Measurements from ENCODE around the gene PEX7. TPM values are rescaled to one million over a fixed set of nuclear protein-coding genes. Genes with fewer than 3 reads are reported as not detected.

The PEX7 gene
- total and polyA plus RNA-seq, 12 donors: 4.8 to 43.3 (median 23.8) TPM

- 64 to 84% (median 80%) methylated on average over 3 of the region's 3 CpGs for WGBS, 4 donors
- no peaks in the 10 kb centered on the region for H3K4me1 ChIP-seq (replicated peaks in 1 of 2)
- H3K4me3 ChIP-seq: no peak overlapping the region
- no peak for TF ChIP-seq POLR2A (IDR thresholded peaks at IDR 0.05)
- TF ChIP-seq, protein P1, sequence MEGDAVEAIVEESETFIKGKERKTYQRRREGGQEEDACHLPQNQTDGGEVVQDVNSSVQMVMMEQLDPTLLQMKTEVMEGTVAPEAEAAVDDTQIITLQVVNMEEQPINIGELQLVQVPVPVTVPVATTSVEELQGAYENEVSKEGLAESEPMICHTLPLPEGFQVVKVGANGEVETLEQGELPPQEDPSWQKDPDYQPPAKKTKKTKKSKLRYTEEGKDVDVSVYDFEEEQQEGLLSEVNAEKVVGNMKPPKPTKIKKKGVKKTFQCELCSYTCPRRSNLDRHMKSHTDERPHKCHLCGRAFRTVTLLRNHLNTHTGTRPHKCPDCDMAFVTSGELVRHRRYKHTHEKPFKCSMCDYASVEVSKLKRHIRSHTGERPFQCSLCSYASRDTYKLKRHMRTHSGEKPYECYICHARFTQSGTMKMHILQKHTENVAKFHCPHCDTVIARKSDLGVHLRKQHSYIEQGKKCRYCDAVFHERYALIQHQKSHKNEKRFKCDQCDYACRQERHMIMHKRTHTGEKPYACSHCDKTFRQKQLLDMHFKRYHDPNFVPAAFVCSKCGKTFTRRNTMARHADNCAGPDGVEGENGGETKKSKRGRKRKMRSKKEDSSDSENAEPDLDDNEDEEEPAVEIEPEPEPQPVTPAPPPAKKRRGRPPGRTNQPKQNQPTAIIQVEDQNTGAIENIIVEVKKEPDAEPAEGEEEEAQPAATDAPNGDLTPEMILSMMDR (IDR thresholded peaks at IDR 0.05): no peak
- no peak overlapping the region for H3K27ac ChIP-seq
- intact Hi-C loops (cut with DNase I): no loop called here
- DNase-seq: no peak
- H3K27me3 ChIP-seq: no peaks in the 10 kb centered on the region
- no peaks in the 10 kb centered on the region for H3K36me3 ChIP-seq (replicated peaks in 1 of 2)
- H3K9me3 ChIP-seq (replicated peaks in 1 of 3): no peaks in the 10 kb centered on the region
Observed at GRCh38 chr6:136960781-136961180, 138.4 kb downstream of the PEX7 start.

DNA sequence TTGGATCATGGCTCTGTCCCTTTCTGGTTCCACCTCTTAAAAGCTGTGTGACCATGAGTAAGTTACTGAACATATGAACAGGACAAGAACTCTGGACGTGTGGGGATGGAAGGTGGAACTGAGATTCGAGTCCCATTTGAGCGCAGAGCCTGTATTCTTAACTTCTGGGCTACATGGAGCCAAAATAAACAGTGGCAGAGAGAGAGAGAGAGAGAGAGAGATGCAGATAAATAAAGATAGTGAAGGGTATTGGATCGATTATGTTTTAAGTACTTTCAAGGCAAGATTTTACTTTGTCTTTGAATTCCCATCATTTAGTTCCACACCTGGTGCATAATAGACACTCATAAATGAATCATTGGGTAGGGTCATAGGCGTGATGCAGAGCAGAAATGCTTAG is 139.5 kb downstream of the PEX7 start:
- no peaks in the 10 kb centered on the region for H3K9me3 ChIP-seq (replicated peaks in 1 of 3)
- no peak for TF ChIP-seq POLR2A (IDR thresholded peaks at IDR 0.05)
- no peak for DNase-seq
- no peaks in the 10 kb centered on the region for H3K4me1 ChIP-seq (replicated peaks in 1 of 2)
- intact Hi-C loops (cut with DNase I): no loop called here
- 68 to 76% (median 72%) methylated on average over 5 of the region's 5 CpGs for WGBS, 4 donors
- H3K4me3 ChIP-seq: no peak overlapping the region
- no peaks in the 10 kb centered on the region for H3K36me3 ChIP-seq (replicated peaks in 1 of 2)
- H3K27ac ChIP-seq: no peak overlapping the region
- H3K27me3 ChIP-seq: no peaks in the 10 kb centered on the region

GRCh38 chr6:136962661-136963060 is 140.3 kb downstream of the PEX7 start:
- no peak overlapping the region for H3K4me3 ChIP-seq
- H3K27me3 ChIP-seq: no peaks in the 10 kb centered on the region
- WGBS, 4 donors: 56 to 70% (median 59%) methylated on average over 4 of the region's 4 CpGs
- no peaks in the 10 kb centered on the region for H3K9me3 ChIP-seq (replicated peaks in 1 of 3)
- no peak for DNase-seq
- no peaks in the 10 kb centered on the region for H3K36me3 ChIP-seq (replicated peaks in 1 of 2)
- no peak overlapping the region for H3K27ac ChIP-seq
- TF ChIP-seq, protein P1 (IDR thresholded peaks at IDR 0.05): no peak
- TF ChIP-seq POLR2A (IDR thresholded peaks at IDR 0.05): no peak
- intact Hi-C loops (cut with DNase I): no loop called here
- H3K4me1 ChIP-seq (replicated peaks in 1 of 2): no peaks in the 10 kb centered on the region

GRCh38 chr6:136963259-136963658 is 140.9 kb downstream of the PEX7 start:
- H3K27me3 ChIP-seq: no peaks in the 10 kb centered on the region
- 61 to 71% (median 69%) methylated on average over 2 of the region's 2 CpGs for WGBS, 4 donors
- no peak for DNase-seq
- no peaks in the 10 kb centered on the region for H3K9me3 ChIP-seq (replicated peaks in 1 of 3)
- no peaks in the 10 kb centered on the region for H3K36me3 ChIP-seq (replicated peaks in 1 of 2)
- no peak overlapping the region for H3K4me3 ChIP-seq
- H3K27ac ChIP-seq: no peak overlapping the region
- TF ChIP-seq POLR2A (IDR thresholded peaks at IDR 0.05): no peak
- TF ChIP-seq, protein P1 (IDR thresholded peaks at IDR 0.05): no peak
- H3K4me1 ChIP-seq (replicated peaks in 1 of 2): no peaks in the 10 kb centered on the region
- intact Hi-C loops (cut with DNase I): no loop called here

Small RNAs within 50 kb of the gene (small RNA-seq; reads per million reads assigned to genes)
- gene RF00019: 0 reads per million in 2 donors
- gene RF00443: 0 reads per million in 2 donors

Other genes starting within 250 kb of the PEX7 start
- gene MAP3K5, start 30.1 kb upstream of the PEX7 start, total RNA-seq: 100 to 1,000 TPM in 8 of 9 donors, 10 to 100 TPM in 1; 74.6 to 306 (median 244) TPM
- gene MAP3K5, start 30.1 kb upstream of the PEX7 start, polyA plus RNA-seq: 100 to 1,000 TPM in 1 of 3 donors, 10 to 100 TPM in 2; 41.9 to 124 (median 53.3) TPM
- gene SLC35D3, start 99.7 kb downstream of the PEX7 start, total RNA-seq: 1 to 10 TPM in 3 of 9 donors, under 1 TPM in 2, not detected in 4; 0.06 to 4.8 (median 1.8) TPM
- gene SLC35D3, start 99.7 kb downstream of the PEX7 start, polyA plus RNA-seq: under 1 TPM; 0.17 to 0.56 (median 0.53) TPM
- gene IL20RA, start 222.4 kb downstream of the PEX7 start, total RNA-seq: 10 to 100 TPM in 7 of 9 donors, 1 to 10 TPM in 2; 8.6 to 23.5 (median 17.3) TPM
- gene IL20RA, start 222.4 kb downstream of the PEX7 start, polyA plus RNA-seq: 1 to 10 TPM; 6.6 to 8.2 (median 8.1) TPM

All from adrenal gland (tissue), 12 donors.